ENCODE measurements around the gene ZNF777.
A peak's percentile ranks its signal among the peaks of the same experiment; 100 is the strongest.
"Not testable (repeated sequence)": the region's sequence is repeated elsewhere in the genome, so short reads cannot be mapped to it uniquely, and the experiment has no call there.

The ZNF777 gene

DNA sequence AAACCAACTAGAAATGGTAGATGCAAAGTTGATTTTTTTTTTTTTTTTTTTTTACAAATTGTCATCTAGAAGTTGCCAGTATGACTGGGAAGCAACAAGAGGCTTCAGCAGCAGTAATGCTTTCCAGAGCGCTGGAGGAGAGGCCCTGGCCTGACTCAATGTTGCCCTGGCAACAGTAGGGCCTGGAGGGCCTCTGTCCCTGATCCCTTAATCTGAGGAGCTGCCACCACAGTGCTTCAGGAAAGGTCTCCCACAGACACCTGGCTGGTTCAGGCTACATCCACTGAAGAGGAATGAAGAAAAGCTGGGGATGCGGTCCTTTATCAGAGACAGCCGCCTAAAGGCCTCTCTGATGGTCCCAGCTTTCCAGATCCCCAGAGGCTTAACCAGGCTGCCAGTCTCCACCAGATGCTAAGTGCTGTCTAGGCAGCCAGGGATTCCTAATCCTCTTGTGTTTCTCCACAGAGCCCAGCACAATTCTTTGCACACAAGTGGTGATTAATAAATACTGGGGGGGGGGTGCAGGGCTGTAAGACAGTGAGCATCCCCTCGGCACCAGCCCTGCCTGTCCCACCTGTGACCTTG lies 33.7 kb downstream of the ZNF777 start:
- no peaks in the 10 kb centered on the region for H3K9me3 ChIP-seq (ENCODE audit: control insufficient read depth in 1 of 2, low read length in 2 of 2)
- no peak overlapping the region for H3K4me3 ChIP-seq (ENCODE audit: low read depth in 1 of 2, low read length in 2 of 2)
- H3K27ac ChIP-seq (ENCODE audit: low read length): no peak overlapping the region
- no peaks in the 10 kb centered on the region for H3K27me3 ChIP-seq (ENCODE audit: low read depth, low read length)
- peaks cover 0 to 7% of the 10 kb centered on the region in 2 donors for H3K4me1 ChIP-seq (ENCODE audit: control insufficient read depth in 1 of 2, insufficient read depth in 2 of 2, low read length in 2 of 2)
- H3K36me3 ChIP-seq (ENCODE audit: control insufficient read depth in 1 of 2, insufficient read depth in 2 of 2, low read length in 2 of 2): peaks cover 0 to 16% of the 10 kb centered on the region in 2 donors

DNA sequence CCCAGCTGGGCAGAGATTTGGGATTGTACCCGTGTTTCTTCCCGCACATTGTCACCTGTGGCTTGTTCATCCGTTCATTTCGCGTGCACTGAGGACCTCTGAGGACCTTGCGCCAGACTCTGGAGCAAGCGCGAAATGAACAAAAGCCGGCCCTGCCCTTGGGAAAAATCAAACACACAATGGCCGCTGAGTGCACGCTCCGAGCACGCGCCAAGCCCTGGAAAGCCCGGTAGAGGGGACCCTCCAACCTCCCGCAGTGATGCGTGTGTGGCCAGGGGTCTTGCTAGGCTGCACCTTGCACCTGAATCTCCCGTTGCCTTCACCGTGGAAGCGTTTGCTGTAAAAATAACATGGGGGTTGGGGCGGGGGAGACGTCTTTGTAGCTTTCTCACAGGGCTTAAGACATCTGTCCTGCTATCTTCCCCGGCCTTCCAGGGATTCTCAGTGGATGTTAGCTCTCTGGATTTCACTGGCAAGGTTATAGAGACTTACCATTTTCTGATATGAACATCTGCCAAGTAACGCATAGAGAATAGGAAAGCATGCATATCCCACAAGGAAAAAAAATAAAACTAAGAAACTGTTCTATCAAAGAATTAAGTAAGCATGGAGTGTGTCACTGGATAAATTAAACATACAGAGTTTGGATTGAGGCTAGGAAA lies 37.3 kb downstream of the ZNF777 start:
- Histone ChIP-seq H3K27ac (ENCODE audit: low read length) (no peak overlapping the region), H3K9me3 (ENCODE audit: control insufficient read depth in 1 of 2, low read length in 2 of 2) (no peaks in the 10 kb centered on the region), H3K36me3 (ENCODE audit: control insufficient read depth in 1 of 2, insufficient read depth in 2 of 2, low read length in 2 of 2) (no peaks in the 10 kb centered on the region), H3K4me3 (ENCODE audit: low read depth in 1 of 2, low read length in 2 of 2) (peak overlapping the region; percentile 50 to 63), H3K27me3 (ENCODE audit: low read depth, low read length) (no peaks in the 10 kb centered on the region), H3K4me1 (ENCODE audit: control insufficient read depth in 1 of 2, insufficient read depth in 2 of 2, low read length in 2 of 2) (peaks cover 0 to 11% of the 10 kb centered on the region in 2 donors)

DNA sequence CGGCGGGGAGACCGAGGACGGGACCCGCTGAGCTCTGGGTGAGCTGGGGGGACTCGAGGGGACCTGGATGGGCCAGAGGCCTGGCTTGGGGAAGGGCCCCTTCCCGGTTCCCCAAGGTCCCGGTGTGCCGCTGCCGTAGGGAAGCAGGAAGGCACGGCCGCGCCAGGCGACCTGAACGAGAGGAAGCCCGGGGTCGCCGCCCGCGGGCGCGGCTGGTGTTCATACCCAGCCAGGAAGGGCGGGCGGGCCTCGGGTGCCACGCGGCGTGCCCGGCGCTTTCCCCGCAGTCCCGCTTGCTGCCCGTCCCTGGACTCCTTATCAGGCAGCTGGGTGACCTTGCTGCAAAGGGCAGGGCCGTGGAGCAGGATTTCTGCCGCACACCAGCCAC lies 38.0 kb downstream of the ZNF777 start:
- Histone ChIP-seq H3K27me3 (ENCODE audit: low read depth, low read length) (no peaks in the 10 kb centered on the region), H3K36me3 (ENCODE audit: control insufficient read depth in 1 of 2, insufficient read depth in 2 of 2, low read length in 2 of 2) (no peaks in the 10 kb centered on the region), H3K9me3 (ENCODE audit: control insufficient read depth in 1 of 2, low read length in 2 of 2) (no peaks in the 10 kb centered on the region), H3K4me1 (ENCODE audit: control insufficient read depth in 1 of 2, insufficient read depth in 2 of 2, low read length in 2 of 2) (peaks cover 0 to 11% of the 10 kb centered on the region in 2 donors), H3K4me3 (ENCODE audit: low read depth in 1 of 2, low read length in 2 of 2) (peak overlapping the region; percentile 50 to 63), H3K27ac (ENCODE audit: low read length) (no peak overlapping the region)

DNA sequence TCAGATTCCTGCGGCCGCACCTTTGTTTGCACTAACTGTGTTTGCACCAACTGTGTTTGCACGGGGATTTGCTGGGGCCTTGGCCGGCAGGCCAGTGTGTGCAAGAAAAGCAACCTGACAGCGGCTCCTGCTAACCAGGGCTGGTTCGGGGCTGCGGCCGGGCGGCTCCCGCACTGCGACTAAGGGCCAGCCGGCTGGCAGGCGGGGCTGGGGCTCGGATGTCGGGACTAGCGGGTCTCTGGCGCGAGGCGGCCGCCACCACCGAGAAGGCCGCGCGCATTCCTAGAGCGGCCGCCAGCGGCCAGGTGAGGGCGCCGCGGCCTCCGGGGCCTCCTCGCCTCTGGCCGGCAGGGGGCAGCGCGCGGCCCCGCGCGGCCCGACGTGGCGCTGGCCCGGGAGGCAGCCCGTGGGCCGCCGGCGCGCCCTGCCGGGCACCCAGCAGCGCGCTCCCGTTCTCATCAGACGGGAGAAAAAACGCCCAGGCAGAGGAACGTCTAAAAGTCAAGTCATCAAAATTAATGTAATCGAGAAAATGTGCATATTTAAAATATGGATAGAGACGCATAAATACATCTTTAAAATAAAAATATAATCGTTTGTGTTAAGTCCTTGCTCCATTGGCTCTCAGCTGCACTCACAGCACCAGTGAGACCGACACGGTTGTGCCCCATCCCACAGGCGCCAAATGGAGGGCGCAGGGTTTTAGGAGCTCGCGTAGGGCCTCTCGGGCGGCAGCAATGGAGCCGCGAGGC lies 38.5 kb downstream of the ZNF777 start:
- no peaks in the 10 kb centered on the region for H3K9me3 ChIP-seq (ENCODE audit: control insufficient read depth in 1 of 2, low read length in 2 of 2)
- no peak overlapping the region for H3K27ac ChIP-seq (ENCODE audit: low read length)
- no peaks in the 10 kb centered on the region for H3K36me3 ChIP-seq (ENCODE audit: control insufficient read depth in 1 of 2, insufficient read depth in 2 of 2, low read length in 2 of 2)
- peak overlapping the region; percentile 50 to 70 for H3K4me3 ChIP-seq (ENCODE audit: low read depth in 1 of 2, low read length in 2 of 2)
- H3K27me3 ChIP-seq (ENCODE audit: low read depth, low read length): no peaks in the 10 kb centered on the region
- peaks cover 0 to 11% of the 10 kb centered on the region in 2 donors for H3K4me1 ChIP-seq (ENCODE audit: control insufficient read depth in 1 of 2, insufficient read depth in 2 of 2, low read length in 2 of 2)

DNA sequence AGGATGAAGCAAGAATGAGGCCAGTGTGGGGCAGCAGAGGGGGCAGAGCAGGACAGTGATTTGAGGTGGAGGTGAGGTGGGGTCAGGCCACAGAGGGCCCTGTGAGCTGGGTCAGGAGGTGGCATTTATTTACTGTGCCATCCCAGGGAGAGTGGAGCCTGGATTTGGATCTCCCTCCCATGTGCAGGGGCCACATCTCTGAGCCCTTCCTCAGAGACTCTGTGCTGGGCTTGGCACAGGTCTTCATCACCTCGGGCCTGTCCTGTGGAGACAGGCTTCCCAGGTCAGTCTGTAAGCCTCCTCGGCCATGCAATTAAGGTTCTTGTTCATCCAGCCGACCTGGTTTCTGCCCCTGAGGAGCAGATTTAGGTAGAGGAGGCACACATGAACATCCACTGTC lies 40.9 kb downstream of the ZNF777 start:
- Histone ChIP-seq H3K9me3 (ENCODE audit: control insufficient read depth in 1 of 2, low read length in 2 of 2) (no peaks in the 10 kb centered on the region), H3K4me3 (ENCODE audit: low read depth in 1 of 2, low read length in 2 of 2) (no peak overlapping the region), H3K27me3 (ENCODE audit: low read depth, low read length) (no peaks in the 10 kb centered on the region), H3K36me3 (ENCODE audit: control insufficient read depth in 1 of 2, insufficient read depth in 2 of 2, low read length in 2 of 2) (no peaks in the 10 kb centered on the region), H3K4me1 (ENCODE audit: control insufficient read depth in 1 of 2, insufficient read depth in 2 of 2, low read length in 2 of 2) (peaks cover 0 to 11% of the 10 kb centered on the region in 2 donors), H3K27ac (ENCODE audit: low read length) (no peak overlapping the region)

DNA sequence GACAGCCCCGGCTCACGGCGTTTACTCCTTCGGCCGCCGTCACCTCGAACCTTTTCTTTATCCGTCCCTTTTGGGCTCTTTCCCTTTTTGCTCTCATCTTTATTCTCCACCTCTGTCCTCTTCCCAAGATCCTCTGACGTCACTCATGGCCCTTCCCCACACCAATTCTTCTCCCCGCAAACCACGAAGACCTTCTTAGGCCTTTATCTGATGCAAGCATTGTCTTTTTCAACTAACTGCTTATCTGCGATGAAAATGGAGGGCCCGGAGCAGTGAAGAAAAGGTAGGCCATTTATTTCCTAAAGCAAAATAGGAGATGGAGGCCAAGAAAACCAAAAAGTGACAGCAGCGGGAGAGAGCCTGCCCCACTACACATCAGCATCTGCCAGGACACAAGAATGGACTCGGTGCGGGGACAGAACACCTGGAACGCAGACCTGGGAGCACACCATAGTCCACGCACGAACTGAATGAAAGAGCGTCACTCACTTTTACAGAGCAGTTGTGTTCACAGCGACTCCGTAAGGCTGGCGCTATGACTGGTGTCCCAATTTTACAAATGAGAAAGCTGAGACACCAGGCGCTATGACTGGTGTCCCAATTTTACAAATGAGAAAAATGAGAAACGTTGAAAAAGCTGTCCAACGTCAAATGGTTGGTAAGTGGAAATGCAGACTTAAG lies 45.3 kb downstream of the ZNF777 start:
- Histone ChIP-seq H3K27me3 (ENCODE audit: low read depth, low read length) (no peaks in the 10 kb centered on the region), H3K9me3 (ENCODE audit: control insufficient read depth in 1 of 2, low read length in 2 of 2) (no peaks in the 10 kb centered on the region), H3K27ac (ENCODE audit: low read length) (no peak overlapping the region), H3K4me1 (ENCODE audit: control insufficient read depth in 1 of 2, insufficient read depth in 2 of 2, low read length in 2 of 2) (no peaks in the 10 kb centered on the region), H3K4me3 (ENCODE audit: low read depth in 1 of 2, low read length in 2 of 2) (peak overlapping the region in 1 of 2 donors; percentile 54), H3K36me3 (ENCODE audit: control insufficient read depth in 1 of 2, insufficient read depth in 2 of 2, low read length in 2 of 2) (no peaks in the 10 kb centered on the region)

DNA sequence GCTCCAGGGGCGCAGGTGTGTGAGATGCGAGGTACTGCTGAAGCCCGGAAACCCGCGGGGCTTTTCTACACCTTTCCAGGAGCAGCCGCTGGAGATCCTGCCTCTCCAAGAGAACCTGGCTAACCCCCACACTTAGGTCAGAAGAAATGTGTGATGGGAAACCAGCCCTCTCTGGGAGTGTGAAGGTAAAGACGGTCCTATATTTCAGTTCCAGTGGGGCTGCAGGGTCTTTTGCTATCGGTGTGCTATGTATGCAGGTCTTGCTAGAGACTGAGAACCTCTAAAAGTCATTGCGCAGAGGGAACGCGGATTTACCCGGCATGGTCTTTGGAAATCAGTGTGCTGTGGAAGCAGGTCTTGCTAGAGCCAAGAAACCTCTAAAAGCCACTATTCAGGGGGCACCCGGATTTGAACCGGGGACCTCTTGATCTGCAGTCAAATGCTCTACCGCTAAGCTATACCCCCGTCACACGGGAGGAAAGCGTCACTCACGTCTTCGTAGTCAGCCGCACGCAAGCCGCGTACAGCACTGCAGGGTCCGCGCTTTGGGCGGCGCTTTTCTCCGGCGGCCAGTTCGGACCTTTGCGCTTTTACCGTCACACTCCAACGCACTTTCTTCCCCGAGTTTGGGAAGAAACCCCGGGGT lies 46.0 kb downstream of the ZNF777 start:
- Histone ChIP-seq H3K4me3 (ENCODE audit: low read depth in 1 of 2, low read length in 2 of 2) (peak overlapping the region in 1 of 2 donors; percentile 54), H3K4me1 (ENCODE audit: control insufficient read depth in 1 of 2, insufficient read depth in 2 of 2, low read length in 2 of 2) (no peaks in the 10 kb centered on the region), H3K27me3 (ENCODE audit: low read depth, low read length) (no peaks in the 10 kb centered on the region), H3K36me3 (ENCODE audit: control insufficient read depth in 1 of 2, insufficient read depth in 2 of 2, low read length in 2 of 2) (no peaks in the 10 kb centered on the region), H3K27ac (ENCODE audit: low read length) (no peak overlapping the region), H3K9me3 (ENCODE audit: control insufficient read depth in 1 of 2, low read length in 2 of 2) (no peaks in the 10 kb centered on the region)

DNA sequence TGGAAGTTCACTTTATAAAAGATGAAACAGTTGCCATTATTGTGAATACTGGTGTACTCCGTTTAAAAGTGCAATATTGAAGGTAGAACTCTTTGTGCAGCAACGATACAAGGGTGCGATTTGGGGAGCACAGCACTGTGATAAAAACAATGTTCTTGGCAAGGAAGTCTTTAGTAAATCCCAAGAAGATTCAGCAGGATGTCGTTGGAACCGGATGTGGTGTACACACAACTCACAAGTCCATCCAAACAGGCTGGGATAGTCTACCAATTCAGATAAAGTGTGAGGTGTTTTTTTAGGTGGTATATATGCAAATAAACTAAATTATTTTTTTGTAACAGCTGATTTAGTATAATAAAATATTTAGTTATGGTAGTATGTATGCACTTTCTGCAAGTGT lies 46.7 kb downstream of the ZNF777 start:
- H3K4me1 ChIP-seq (ENCODE audit: control insufficient read depth in 1 of 2, insufficient read depth in 2 of 2, low read length in 2 of 2): no peaks in the 10 kb centered on the region
- H3K9me3 ChIP-seq (ENCODE audit: control insufficient read depth in 1 of 2, low read length in 2 of 2): no peaks in the 10 kb centered on the region

DNA sequence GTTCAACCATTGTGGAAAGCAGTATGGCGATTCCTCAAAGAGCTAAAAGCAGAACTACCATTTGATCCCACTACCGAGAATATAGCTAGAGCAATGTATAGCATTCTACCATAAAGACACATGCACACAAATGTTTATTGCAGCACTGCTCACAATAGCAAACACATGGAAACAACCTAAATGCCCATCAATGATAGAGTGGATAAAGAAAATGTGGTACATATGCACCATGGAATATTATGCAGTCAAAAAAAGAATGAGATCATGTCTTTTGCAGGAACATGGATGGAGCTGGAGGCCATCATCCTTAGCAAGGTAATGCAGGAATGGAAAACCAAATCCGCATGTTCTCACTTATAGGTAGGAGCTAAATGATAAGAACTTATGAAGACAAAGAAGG lies 47.8 kb downstream of the ZNF777 start:
- H3K4me3 ChIP-seq (ENCODE audit: low read depth in 1 of 2, low read length in 2 of 2); H3K27me3 ChIP-seq (ENCODE audit: low read depth, low read length); H3K9me3 ChIP-seq (ENCODE audit: control insufficient read depth in 1 of 2, low read length in 2 of 2); H3K27ac ChIP-seq (ENCODE audit: low read length); H3K4me1 ChIP-seq (ENCODE audit: control insufficient read depth in 1 of 2, insufficient read depth in 2 of 2, low read length in 2 of 2); H3K36me3 ChIP-seq (ENCODE audit: control insufficient read depth in 1 of 2, insufficient read depth in 2 of 2, low read length in 2 of 2): not testable (repeated sequence)

More for the DNA sequence above, 46.7 kb downstream of the ZNF777 start:
- peak overlapping the region in 1 of 2 donors; percentile 54 for H3K4me3 ChIP-seq (ENCODE audit: low read depth in 1 of 2, low read length in 2 of 2)
- no peak overlapping the region for H3K27ac ChIP-seq (ENCODE audit: low read length)
- H3K36me3 ChIP-seq (ENCODE audit: control insufficient read depth in 1 of 2, insufficient read depth in 2 of 2, low read length in 2 of 2): no peaks in the 10 kb centered on the region
- H3K27me3 ChIP-seq (ENCODE audit: low read depth, low read length): no peaks in the 10 kb centered on the region

DNA sequence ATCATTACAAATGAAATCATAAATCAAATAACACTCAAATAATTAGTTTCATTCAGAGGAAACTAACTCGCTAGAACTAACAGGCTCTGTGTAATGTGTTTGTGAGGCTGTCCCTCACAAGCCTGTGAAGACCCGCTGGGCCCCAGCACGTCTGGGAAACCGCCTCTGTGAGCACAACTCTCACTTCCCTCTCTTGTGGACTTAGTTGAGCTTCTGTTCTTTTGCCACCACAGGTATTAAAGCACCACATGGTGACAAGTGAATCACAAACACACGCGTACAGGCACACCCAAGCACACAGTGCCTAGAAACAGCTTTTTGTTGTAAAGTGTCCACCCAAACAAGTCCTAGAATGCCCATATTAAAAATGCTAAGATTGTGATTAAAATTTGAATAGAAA lies 51.0 kb downstream of the ZNF777 start:
- no peaks in the 10 kb centered on the region for H3K27me3 ChIP-seq (ENCODE audit: low read depth, low read length)
- H3K4me1 ChIP-seq (ENCODE audit: control insufficient read depth in 1 of 2, insufficient read depth in 2 of 2, low read length in 2 of 2): no peaks in the 10 kb centered on the region
- H3K4me3 ChIP-seq (ENCODE audit: low read depth in 1 of 2, low read length in 2 of 2): no peak overlapping the region
- H3K27ac ChIP-seq (ENCODE audit: low read length): no peak overlapping the region
- no peaks in the 10 kb centered on the region for H3K9me3 ChIP-seq (ENCODE audit: control insufficient read depth in 1 of 2, low read length in 2 of 2)
- H3K36me3 ChIP-seq (ENCODE audit: control insufficient read depth in 1 of 2, insufficient read depth in 2 of 2, low read length in 2 of 2): no peaks in the 10 kb centered on the region

DNA sequence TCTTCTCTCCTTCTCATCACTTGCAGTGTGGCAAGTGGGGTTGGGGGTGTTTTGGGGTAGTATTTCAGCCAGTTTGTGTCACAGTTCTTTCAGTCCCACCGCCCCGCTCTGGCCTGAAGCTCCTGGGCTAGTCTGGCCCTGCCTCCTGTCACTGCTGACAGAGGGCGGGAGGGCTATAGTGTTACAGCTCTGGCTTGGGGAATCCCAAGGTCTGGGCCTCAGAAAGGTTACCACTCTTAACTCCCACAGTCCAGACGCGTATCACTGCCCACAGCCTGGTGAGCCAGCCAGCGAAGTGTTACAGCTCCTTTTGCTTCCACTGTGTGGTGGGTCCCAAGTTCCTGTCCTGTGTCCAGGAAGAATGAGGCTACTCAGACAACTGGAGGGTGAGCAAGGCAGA lies 56.0 kb downstream of the ZNF777 start:
- no peaks in the 10 kb centered on the region for H3K4me1 ChIP-seq (ENCODE audit: control insufficient read depth in 1 of 2, insufficient read depth in 2 of 2, low read length in 2 of 2)
- no peaks in the 10 kb centered on the region for H3K9me3 ChIP-seq (ENCODE audit: control insufficient read depth in 1 of 2, low read length in 2 of 2)
- H3K36me3 ChIP-seq (ENCODE audit: control insufficient read depth in 1 of 2, insufficient read depth in 2 of 2, low read length in 2 of 2): no peaks in the 10 kb centered on the region
- no peak overlapping the region for H3K27ac ChIP-seq (ENCODE audit: low read length)
- H3K4me3 ChIP-seq (ENCODE audit: low read depth in 1 of 2, low read length in 2 of 2): no peak overlapping the region
- H3K27me3 ChIP-seq (ENCODE audit: low read depth, low read length): no peaks in the 10 kb centered on the region
